GM23248 (cell line): ENCODE results near the gene KIAA1586. TPM values are rescaled to one million over a fixed set of nuclear protein-coding genes. Genes with fewer than 3 reads are reported as not detected.

Experiments
- DNase-seq: peaks from one replicate; pipeline ENCODE4 v3.0.0-alpha.2; 2015
- H2AFZ ChIP-seq: fragments of 200-600 bp; sonication (generic); 2 replicates; pipeline ENCODE4 v1.6.1; 2016; ENCODE audit warnings: antibody characterized with exemption
- H3F3A ChIP-seq: fragments of 200-600 bp; sonication (generic); 2 replicates; pipeline ENCODE4 v1.6.1; 2016; ENCODE audit warnings: mild to moderate bottlenecking, antibody characterized with exemption, mixed run types; ENCODE audit not compliant: insufficient read depth
- H3K27ac ChIP-seq: fragments of 200-600 bp; sonication (generic); 2 replicates; pipeline ENCODE4 v1.5.1; 2016; ENCODE audit warnings: mild to moderate bottlenecking
- H3K27me3 ChIP-seq: fragments of 200-600 bp; sonication (generic); replicated peaks from 2 replicates; pipeline ENCODE4 v1.6.1; 2016; ENCODE audit warnings: mild to moderate bottlenecking; ENCODE audit not compliant: insufficient read depth
- H3K36me3 ChIP-seq: fragments of 200-600 bp; sonication (generic); 2 replicates; pipeline ENCODE4 v1.6.1; 2016; ENCODE audit warnings: low read depth, mild to moderate bottlenecking
- H3K4me1 ChIP-seq: fragments of 200-600 bp; sonication (generic); 2 replicates; pipeline ENCODE4 v1.6.1; 2016; ENCODE audit warnings: mild to moderate bottlenecking; ENCODE audit not compliant: insufficient read depth
- H3K4me2 ChIP-seq: fragments of 200-600 bp; sonication (generic); one replicate; pipeline ENCODE4 v1.6.1; 2016; ENCODE audit warnings: mild to moderate bottlenecking; ENCODE audit not compliant: unreplicated experiment
- H3K4me3 ChIP-seq: fragments of 200-600 bp; sonication (generic); 2 replicates; pipeline ENCODE4 v1.5.1; 2016; ENCODE audit warnings: mild to moderate bottlenecking
- H3K79me2 ChIP-seq: fragments of 200-600 bp; sonication (generic); 2 replicates; pipeline ENCODE4 v1.6.1; 2016; ENCODE audit warnings: mild to moderate bottlenecking; ENCODE audit not compliant: insufficient read depth
- H3K9ac ChIP-seq: fragments of 200-600 bp; sonication (generic); 2 replicates; pipeline ENCODE4 v1.6.1; 2016; ENCODE audit warnings: mild to moderate bottlenecking
- H3K9me2 ChIP-seq: fragments of 200-600 bp; sonication (generic); 2 replicates; pipeline ENCODE4 v1.6.1; 2016; ENCODE audit warnings: mixed run types, mild to moderate bottlenecking, moderate library complexity; ENCODE audit not compliant: insufficient read depth
- H3K9me3 ChIP-seq: fragments of 200-600 bp; sonication (generic); one replicate; pipeline ENCODE4 v1.6.1; 2017; ENCODE audit warnings: low read depth
- H4K20me1 ChIP-seq: fragments of 200-600 bp; sonication (generic); 2 replicates; pipeline ENCODE4 v1.6.0; 2016; ENCODE audit not compliant: insufficient read depth
- EZH2 ChIP-seq: fragments of 200-600 bp; sonication (generic); IDR thresholded peaks from 2 replicates; pipeline ENCODE4 v1.6.1; 2018; ENCODE audit warnings: antibody characterized with exemption, mild to moderate bottlenecking; ENCODE audit not compliant: insufficient read depth, poor library complexity, severe bottlenecking
- EZH2phosphoT487 ChIP-seq: fragments of 200-600 bp; sonication (generic); IDR thresholded peaks from 2 replicates; pipeline ENCODE4 v1.6.1; 2018; ENCODE audit warnings: antibody characterized with exemption, moderate library complexity, mild to moderate bottlenecking, low read depth; ENCODE audit not compliant: insufficient read depth
- WGBS, 2 experiments: methylation state at CpG; one replicate each; pipeline ENCODE4 v1.1.6; 2015 to 2017; ENCODE audit warnings: low lambda C conversion rate in 2 of 2, low coverage in 1 of 2; ENCODE audit errors: missing lambda C conversion rate in 2 of 2; 5-methylcytosine and 5-hydroxymethylcytosine counted together
- in situ Hi-C: fragments of 300-500 bp; cut with MboI; formaldehyde crosslinking; loops from 2 replicates; pipeline ENCODE4 v1.15.0; 2020
- polyA plus RNA-seq: library from polyadenylated mRNA; unstranded; fragments of >200 nt; fragmentation: Nextera tagmentation; extraction: Ambion mirVana; gene quantifications from 2 replicates; pipeline ENCODE4 v1.2.1, GENCODE V29; 2016
- total RNA-seq: library from RNA; depleted of rRNA; stranded (reverse); fragments of >200 nt; shearing (Covaris generic); gene quantifications from 2 replicates; pipeline ENCODE4 v1.2.3, GENCODE V29; 2014

KIAA1586 gene
- total and polyA plus RNA-seq, 2 experiments from 2014 or later: 11.8 to 19.0 TPM

GRCh38 chr6:57017841-57018240 is 28.7 kb upstream of the KIAA1586 start:
- no peak overlapping the region for H3K4me2 ChIP-seq
- no peak for TF ChIP-seq EZH2phosphoT487
- in situ Hi-C loops: no loop called here

GRCh38 chr6:57019434-57019833 is 27.1 kb upstream of the KIAA1586 start:
- H3F3A ChIP-seq: no peaks in the 10 kb centered on the region; the same call in 1 of the 2 replicates
- H3K9me2 ChIP-seq: no peaks in the 10 kb centered on the region
- H3K4me2 ChIP-seq: no peak overlapping the region
- no peak overlapping the region for H3K9ac ChIP-seq
- H3K4me1 ChIP-seq: no peaks in the 10 kb centered on the region
- H3K79me2 ChIP-seq: no peaks in the 10 kb centered on the region
- in situ Hi-C loops: no loop called here
- TF ChIP-seq EZH2 (no peak), EZH2phosphoT487 (no peak)
- no peak overlapping the region for H3K27ac ChIP-seq
- H3K9me3 ChIP-seq: no peaks in the 10 kb centered on the region
- H2AFZ ChIP-seq: no peak overlapping the region
- no peak for DNase-seq
- no peaks in the 10 kb centered on the region for H3K27me3 ChIP-seq
- H3K4me3 ChIP-seq: no peak overlapping the region
- 89 to 100% methylated on average over 4 of the region's 4 CpGs for WGBS, 2 experiments
- 0 out of 2 replicates have a peak, but pooled peaks cover under 1% of the 10 kb centered on the region for H3K36me3 ChIP-seq
- H4K20me1 ChIP-seq: no peaks in the 10 kb centered on the region

More at GRCh38 chr6:57017841-57018240, 28.7 kb upstream of the KIAA1586 start:
- Histone ChIP-seq H3K27ac (no peak overlapping the region), H3K9me2 (no peaks in the 10 kb centered on the region), H4K20me1 (no peaks in the 10 kb centered on the region), H3K27me3 (no peaks in the 10 kb centered on the region), H3K9me3 (no peaks in the 10 kb centered on the region), H3K9ac (no peak overlapping the region), H3K4me1 (peaks cover 14% of the 10 kb centered on the region), H3K36me3 (no peaks in the 10 kb centered on the region), H3F3A (peaks cover 5% of the 10 kb centered on the region), H3K4me3 (no peak overlapping the region), H2AFZ (no peak overlapping the region), H3K79me2 (no peaks in the 10 kb centered on the region)
- no peak for DNase-seq
- WGBS, 2 experiments: 96 to 98% methylated on average over 1 of the region's 1 CpG

GRCh38 chr6:57021086-57021720 is 25.3 kb upstream of the KIAA1586 start:
- Histone ChIP-seq H3K9me3 (no peaks in the 10 kb centered on the region), H3K27ac (no peak overlapping the region), H2AFZ (peak overlapping the region; percentile 50; the same call in 1 of the 2 replicates), H3K4me2 (no peak overlapping the region), H3K9me2 (no peaks in the 10 kb centered on the region), H3K27me3 (no peaks in the 10 kb centered on the region), H3F3A (no peaks in the 10 kb centered on the region), H3K9ac (no peak overlapping the region), H3K4me3 (no peak overlapping the region), H4K20me1 (no peaks in the 10 kb centered on the region), H3K36me3 (0 out of 2 replicates have a peak, but pooled peaks cover 7% of the 10 kb centered on the region), H3K79me2 (no peaks in the 10 kb centered on the region), H3K4me1 (no peaks in the 10 kb centered on the region)
- in situ Hi-C loops: no loop called here
- TF ChIP-seq EZH2: no peak
- peak; percentile 65 for DNase-seq
- 0% methylated on average over 1 of the region's 1 CpG for WGBS, 2 experiments

GRCh38 chr6:57024321-57024720 is 22.2 kb upstream of the KIAA1586 start:
- H3K9ac ChIP-seq: no peak overlapping the region
- no peaks in the 10 kb centered on the region for H3K79me2 ChIP-seq
- H2AFZ ChIP-seq: no peak overlapping the region
- in situ Hi-C loops: no loop called here
- H3K9me2 ChIP-seq: no peaks in the 10 kb centered on the region
- no peaks in the 10 kb centered on the region for H3K9me3 ChIP-seq
- DNase-seq: no peak
- no peak overlapping the region for H3K4me3 ChIP-seq
- TF ChIP-seq EZH2phosphoT487: no peak
- no peak for TF ChIP-seq EZH2
- 0 out of 2 replicates have a peak, but pooled peaks cover 7% of the 10 kb centered on the region for H3K36me3 ChIP-seq
- WGBS, 2 experiments: 62 to 81% methylated on average over 2 of the region's 2 CpGs
- H3K27ac ChIP-seq: no peak overlapping the region
- H4K20me1 ChIP-seq: no peaks in the 10 kb centered on the region
- no peaks in the 10 kb centered on the region for H3K4me1 ChIP-seq
- H3F3A ChIP-seq: no peaks in the 10 kb centered on the region
- H3K27me3 ChIP-seq: no peaks in the 10 kb centered on the region
- H3K4me2 ChIP-seq: no peak overlapping the region
